Esophagus squamous epithelium (tissue), 5 donors: Measurements from ENCODE around the gene CRADD. TPM values are rescaled to one million over a fixed set of nuclear protein-coding genes. Genes with fewer than 3 reads are reported as not detected.

Experiments
- DNase-seq: peaks from one replicate; lab custom pipeline; 2025; lab: John Stamatoyannopoulos, UW
- H3K27ac ChIP-seq, 4 donors: fragments of 200-600 bp; sonication (generic); one replicate each; pipeline ENCODE4 v1.5.1; 2016 to 2019; ENCODE audit warnings: mild to moderate bottlenecking in 1 of 4
- H3K27me3 ChIP-seq, 4 donors: fragments of 200-600 bp; sonication (generic); 1 replicate in 3 of 4; 2 replicates in 1 of 4; pipeline versions ENCODE4 v1.5.1 to v1.6.0; 2017 to 2021; ENCODE audit warnings: antibody characterized with exemption in 1 of 4
- H3K36me3 ChIP-seq, 3 donors: fragments of 200-600 bp; sonication (generic); one replicate each; pipeline ENCODE4 v1.5.1; 2016 to 2019
- H3K4me1 ChIP-seq, 3 donors: fragments of 200-600 bp; sonication (generic); one replicate each; pipeline ENCODE4 v1.5.1; 2017 to 2019
- H3K4me3 ChIP-seq, 4 donors: fragments of 200-600 bp; sonication (generic); 1 replicate in 3 of 4; 2 replicates in 1 of 4; pipeline ENCODE4 v1.5.1; 2016 to 2019; ENCODE audit warnings: mild to moderate bottlenecking in 2 of 4, moderate library complexity in 1 of 4
- H3K9me3 ChIP-seq, 3 donors: fragments of 200-600 bp; sonication (generic); one replicate each; pipeline ENCODE4 v1.5.1; 2016 to 2019
- POLR2A ChIP-seq, 4 donors: fragments of 450-650 bp; IDR thresholded peaks; one replicate each; pipeline ENCODE4 v1.6.1; 2017; ENCODE audit warnings: antibody characterized with exemption in 4 of 4, mild to moderate bottlenecking in 4 of 4, moderate library complexity in 3 of 4
- WGBS, 2 donors: methylation state at CpG; one replicate each; pipeline ENCODE4 v1.1.5; 2018; 5-methylcytosine and 5-hydroxymethylcytosine counted together
- intact Hi-C: fragments of 100-400 bp; cut with DNase I; formaldehyde crosslinking; loops from one replicate; pipeline ENCODE4 v1.15.0; 2022
- total RNA-seq, 4 donors: library from RNA; depleted of rRNA; stranded (reverse); fragments of >200 nt; gene quantifications; one replicate each; pipeline ENCODE4 v1.1.0, GENCODE V29; 2016
- TF ChIP-seq, protein P1 (sequence below), 6 experiments: fragments of 450-650 bp in 4 of 6; fragments of 200-600 bp in 2 of 6; sonication (generic) in 2 of 6; IDR thresholded peaks; one replicate each; pipeline ENCODE4 v1.5.1; 2016 to 2019; ENCODE audit warnings: antibody characterized with exemption in 6 of 6, mild to moderate bottlenecking in 4 of 6, moderate library complexity in 4 of 6
- donor health status: DM: yes; HTN: yes; CAD: no.

CRADD gene
- total RNA-seq, 4 donors from 2014 or later = 20.2 to 22.9 (median 21.7) TPM

DNA sequence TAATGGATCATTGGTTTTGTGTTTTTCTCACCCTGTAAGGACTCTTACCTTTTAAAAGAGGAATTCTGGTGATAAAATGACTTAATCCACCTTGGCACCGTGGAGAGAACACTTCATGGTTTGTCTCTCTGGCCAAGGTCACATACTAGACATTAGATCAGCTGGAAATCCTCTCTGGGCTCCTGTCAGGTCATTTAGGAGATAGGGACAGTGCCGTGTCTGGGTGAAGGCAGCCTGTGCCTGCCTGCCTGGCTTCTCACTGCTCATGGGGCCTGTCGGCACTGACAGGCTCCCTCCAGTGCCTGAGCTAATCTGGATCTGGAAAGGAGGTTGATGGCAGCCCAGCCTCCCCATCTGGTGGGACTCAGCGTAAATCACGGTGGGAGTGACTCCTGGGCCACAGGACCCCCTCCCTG, 5.7 kb downstream of the CRADD start:
- peaks cover 13 to 59% (median 17%) of the 10 kb centered on the region in 3 donors for H3K4me1 ChIP-seq
- H3K9me3 ChIP-seq = no peaks in the 10 kb centered on the region
- 65 to 81% methylated on average over 2 to 3 of the region's 5 CpGs for WGBS, 2 donors
- DNase-seq = no peak
- TF ChIP-seq, protein P1, sequence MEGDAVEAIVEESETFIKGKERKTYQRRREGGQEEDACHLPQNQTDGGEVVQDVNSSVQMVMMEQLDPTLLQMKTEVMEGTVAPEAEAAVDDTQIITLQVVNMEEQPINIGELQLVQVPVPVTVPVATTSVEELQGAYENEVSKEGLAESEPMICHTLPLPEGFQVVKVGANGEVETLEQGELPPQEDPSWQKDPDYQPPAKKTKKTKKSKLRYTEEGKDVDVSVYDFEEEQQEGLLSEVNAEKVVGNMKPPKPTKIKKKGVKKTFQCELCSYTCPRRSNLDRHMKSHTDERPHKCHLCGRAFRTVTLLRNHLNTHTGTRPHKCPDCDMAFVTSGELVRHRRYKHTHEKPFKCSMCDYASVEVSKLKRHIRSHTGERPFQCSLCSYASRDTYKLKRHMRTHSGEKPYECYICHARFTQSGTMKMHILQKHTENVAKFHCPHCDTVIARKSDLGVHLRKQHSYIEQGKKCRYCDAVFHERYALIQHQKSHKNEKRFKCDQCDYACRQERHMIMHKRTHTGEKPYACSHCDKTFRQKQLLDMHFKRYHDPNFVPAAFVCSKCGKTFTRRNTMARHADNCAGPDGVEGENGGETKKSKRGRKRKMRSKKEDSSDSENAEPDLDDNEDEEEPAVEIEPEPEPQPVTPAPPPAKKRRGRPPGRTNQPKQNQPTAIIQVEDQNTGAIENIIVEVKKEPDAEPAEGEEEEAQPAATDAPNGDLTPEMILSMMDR (IDR thresholded peaks at IDR 0.05) = no peak
- no peak for TF ChIP-seq POLR2A (IDR thresholded peaks at IDR 0.05)
- H3K4me3 ChIP-seq = no peak overlapping the region
- H3K27me3 ChIP-seq = no peaks in the 10 kb centered on the region
- intact Hi-C loops = no loop called here
- H3K27ac ChIP-seq = peak overlapping the region in 1 of 4 donors; percentile 7
- no peaks in the 10 kb centered on the region for H3K36me3 ChIP-seq

DNA sequence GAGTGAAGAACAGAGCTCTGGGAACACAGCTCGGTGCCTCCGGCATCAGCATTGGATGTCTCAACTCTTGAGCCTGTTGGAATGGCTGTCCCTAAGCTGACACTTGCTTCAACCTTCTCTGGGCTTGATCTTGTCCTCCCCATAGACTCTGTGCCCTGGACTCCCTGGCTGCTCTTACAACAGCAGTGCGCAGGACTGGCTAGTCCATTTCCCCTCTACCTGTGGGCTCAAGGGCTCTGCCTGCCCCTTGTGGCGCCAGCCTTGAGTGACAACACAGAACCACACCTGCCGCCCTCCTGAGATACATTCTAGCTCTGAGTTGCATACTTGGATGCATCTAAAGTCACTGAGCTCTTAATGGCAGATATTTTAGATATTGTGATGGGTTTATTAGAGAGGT, 6.2 kb downstream of the CRADD start:
- no peak overlapping the region for H3K4me3 ChIP-seq
- H3K27ac ChIP-seq = no peak overlapping the region
- DNase-seq = no peak
- H3K4me1 ChIP-seq = peaks cover 11 to 59% (median 14%) of the 10 kb centered on the region in 3 donors
- intact Hi-C loops = no loop called here
- 93 to 98% methylated on average over 3 to 5 of the region's 5 CpGs for WGBS, 2 donors
- H3K9me3 ChIP-seq = no peaks in the 10 kb centered on the region
- TF ChIP-seq POLR2A (IDR thresholded peaks at IDR 0.05) = no peak
- TF ChIP-seq, protein P1 (IDR thresholded peaks at IDR 0.05) = no peak
- no peaks in the 10 kb centered on the region for H3K36me3 ChIP-seq
- H3K27me3 ChIP-seq = no peaks in the 10 kb centered on the region

DNA sequence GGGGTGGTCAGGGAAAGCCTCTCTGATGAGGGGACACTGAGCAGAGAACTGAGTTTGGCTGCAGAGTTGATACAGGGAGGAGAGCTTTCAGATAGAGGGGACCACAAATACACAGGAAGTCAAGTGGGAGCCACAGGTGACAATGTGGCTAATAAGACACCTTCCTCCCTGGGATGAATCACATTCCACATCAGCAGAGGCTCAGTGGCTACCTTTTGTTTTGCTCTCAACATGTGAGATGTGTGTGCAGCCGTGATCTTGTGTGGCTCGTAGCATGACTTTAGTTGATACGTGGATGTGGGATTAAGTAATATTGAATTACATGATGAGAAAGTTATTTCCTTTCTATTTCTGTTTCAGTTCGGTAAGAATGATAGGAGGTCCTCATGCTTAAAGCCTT, 7.5 kb downstream of the CRADD start:
- 75 to 78% methylated on average over 4 of the region's 4 CpGs for WGBS, 2 donors
- intact Hi-C loops = no loop called here
- no peak for DNase-seq
- no peaks in the 10 kb centered on the region for H3K9me3 ChIP-seq
- no peaks in the 10 kb centered on the region for H3K27me3 ChIP-seq
- H3K36me3 ChIP-seq = no peaks in the 10 kb centered on the region
- peaks cover 9 to 60% (median 11%) of the 10 kb centered on the region in 3 donors for H3K4me1 ChIP-seq
- peak overlapping the region in 1 of 4 donors; percentile 18 for H3K4me3 ChIP-seq
- TF ChIP-seq, protein P1 (IDR thresholded peaks at IDR 0.05) = no peak
- no peak for TF ChIP-seq POLR2A (IDR thresholded peaks at IDR 0.05)
- H3K27ac ChIP-seq = no peak overlapping the region

DNA sequence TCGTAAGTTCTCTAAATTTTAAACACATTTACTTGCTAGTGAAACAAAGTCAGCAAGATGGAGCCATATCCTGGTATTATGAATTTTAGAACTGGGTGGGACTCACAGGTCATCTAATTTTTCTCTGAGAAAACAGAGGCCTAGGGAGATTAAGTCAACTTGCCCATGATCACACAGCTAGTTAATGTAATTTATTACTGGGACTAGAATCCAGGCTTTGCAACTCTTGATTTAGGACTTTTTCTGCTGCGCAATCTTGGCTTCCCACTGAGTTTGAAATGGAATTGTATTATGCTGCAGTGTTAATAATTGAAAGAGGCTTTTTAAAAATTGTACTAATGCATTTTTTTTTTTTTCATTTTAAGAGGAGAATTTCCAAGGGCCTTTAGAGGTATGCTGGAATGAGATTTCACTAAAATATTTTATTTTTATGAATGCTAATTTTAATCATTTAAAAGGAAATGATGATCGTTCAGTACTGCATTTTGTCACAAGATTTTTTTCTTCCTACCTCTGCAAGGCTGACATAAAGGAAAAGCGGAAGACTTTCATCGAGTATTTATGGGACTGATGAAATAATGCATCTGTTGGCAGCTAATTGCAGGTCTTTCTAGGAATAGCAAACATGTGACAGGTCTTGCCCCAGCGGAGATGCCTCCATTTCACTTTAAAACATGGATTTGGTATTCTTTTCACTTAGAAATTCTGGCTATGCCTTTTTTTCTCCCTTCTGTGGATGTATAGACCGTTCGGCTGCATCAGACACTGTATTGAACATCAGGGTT, 9.6 kb downstream of the CRADD start:
- Histone ChIP-seq H3K27ac (no peak overlapping the region), H3K4me3 (no peak overlapping the region), H3K27me3 (no peaks in the 10 kb centered on the region), H3K4me1 (peaks cover 11 to 70% (median 16%) of the 10 kb centered on the region in 3 donors), H3K9me3 (no peaks in the 10 kb centered on the region), H3K36me3 (no peaks in the 10 kb centered on the region)
- intact Hi-C loops = no loop called here
- DNase-seq = no peak
- no peak for TF ChIP-seq POLR2A (IDR thresholded peaks at IDR 0.05)
- TF ChIP-seq, protein P1 (IDR thresholded peaks at IDR 0.05) = no peak
- WGBS, 2 donors = 83 to 89% methylated on average over 8 of the region's 8 CpGs

DNA sequence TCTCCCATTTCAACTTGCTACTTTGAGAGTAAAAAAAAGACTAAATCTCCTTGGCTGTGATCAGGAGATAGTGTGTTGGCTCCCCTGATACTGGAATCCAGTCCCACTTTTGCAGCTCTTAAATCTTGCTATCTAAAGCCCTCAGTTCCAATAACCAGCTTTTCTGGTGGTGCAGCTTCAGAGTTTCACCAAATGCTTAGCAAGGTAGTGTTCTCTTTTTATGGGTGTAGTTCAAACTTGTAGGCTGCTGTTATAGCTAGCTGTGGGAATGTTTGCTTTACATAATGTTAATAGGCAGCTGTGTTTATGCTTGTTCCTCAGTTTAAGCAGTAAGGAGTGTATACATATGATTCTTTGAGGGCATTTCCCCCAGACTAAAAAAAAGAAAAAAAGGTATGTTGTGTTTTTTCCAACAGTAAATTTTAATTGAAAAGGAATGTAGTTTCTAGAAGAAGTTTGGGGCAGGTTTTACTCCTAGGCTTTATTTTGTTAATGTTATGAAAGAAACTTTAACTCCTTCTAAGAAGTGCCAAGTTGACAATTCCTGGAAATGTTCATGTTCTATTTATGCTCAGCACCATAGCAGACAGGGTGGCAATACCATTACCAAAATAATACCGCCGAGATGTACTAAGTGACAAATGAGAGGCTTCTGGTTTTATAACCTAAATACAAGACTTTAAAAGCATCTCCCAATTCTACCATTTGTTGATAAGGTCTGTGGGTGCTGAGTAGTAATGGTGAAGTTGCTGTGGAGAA, 12.1 kb downstream of the CRADD start:
- 28 to 52% methylated on average over 2 of the region's 2 CpGs for WGBS, 2 donors
- Histone ChIP-seq H3K27me3 (no peaks in the 10 kb centered on the region), H3K36me3 (no peaks in the 10 kb centered on the region), H3K4me1 (peaks cover 8 to 50% (median 11%) of the 10 kb centered on the region in 3 donors), H3K9me3 (no peaks in the 10 kb centered on the region), H3K4me3 (no peak overlapping the region), H3K27ac (peak overlapping the region; percentile 49 to 86 (median 80))
- intact Hi-C loops = no loop called here
- TF ChIP-seq, protein P1 (IDR thresholded peaks at IDR 0.05) = no peak
- no peak for TF ChIP-seq POLR2A (IDR thresholded peaks at IDR 0.05)
- DNase-seq = no peak
